ENCODE measurements around the gene GRB2.
"Not testable (repeated sequence)": the region's sequence is repeated elsewhere in the genome, so short reads cannot be mapped to it uniquely, and the experiment has no call there.

GRB2 gene

GRCh38 chr17:75315541-75316243 is 89.8 kb downstream of the GRB2 start:
- no peak for DNase-seq

- no peak for DNase-seq
Observed at GRCh38 chr17:75313941-75314551, 91.4 kb downstream of the GRB2 start.

- no peak for DNase-seq
Observed at GRCh38 chr17:75308732-75309629, 96.5 kb downstream of the GRB2 start.

GRCh38 chr17:75307957-75308731 is 97.3 kb downstream of the GRB2 start:
- DNase-seq = no peak

- DNase-seq = no peak
Observed at GRCh38 chr17:75301502-75302206, 103.8 kb downstream of the GRB2 start.

- DNase-seq = no peak
Observed at GRCh38 chr17:75301049-75301448, 104.4 kb downstream of the GRB2 start.

GRCh38 chr17:75300280-75300679 is 105.2 kb downstream of the GRB2 start:
- DNase-seq = no peak

- no peak for DNase-seq
Observed at GRCh38 chr17:75295201-75296158, 110.0 kb downstream of the GRB2 start.

- DNase-seq = not testable (repeated sequence)
Observed at GRCh38 chr17:75292810-75293448, 112.5 kb downstream of the GRB2 start.

- peak in 3 of 4 experiments; percentile 40 to 46 (median 43) for DNase-seq
Observed at GRCh38 chr17:75289832-75290337, 115.6 kb downstream of the GRB2 start.

- DNase-seq = peak; percentile 78 to 92 (median 89)
Observed at GRCh38 chr17:75289115-75289831, 116.2 kb downstream of the GRB2 start, which contains the start of gene SLC25A19. SLC25A19 (minus strand) TSS chr17:75289433; CDS start chr17:75286764, 2,669 bp downstream.

- peak in 2 of 4 experiments; percentile 43 to 45 for DNase-seq
Observed at GRCh38 chr17:75288770-75289114, 116.7 kb downstream of the GRB2 start.

- DNase-seq = no peak
Observed at GRCh38 chr17:75288359-75288758, 117.1 kb downstream of the GRB2 start.

- DNase-seq = no peak
Observed at GRCh38 chr17:75287221-75287620, 118.3 kb downstream of the GRB2 start.

- DNase-seq = no peak
Observed at GRCh38 chr17:75285123-75285522, 120.4 kb downstream of the GRB2 start.

- not testable (repeated sequence) for DNase-seq
Observed at GRCh38 chr17:75280189-75280588, 125.3 kb downstream of the GRB2 start.

- no peak for DNase-seq
Observed at GRCh38 chr17:75277664-75278071, 127.8 kb downstream of the GRB2 start.

- no peak for DNase-seq
Observed at GRCh38 chr17:75273977-75274708, 131.3 kb downstream of the GRB2 start.

- no peak for DNase-seq
Observed at GRCh38 chr17:75272848-75273184, 132.7 kb downstream of the GRB2 start.
